HEK293 (cell line): ENCODE data around the gene GART.

Experiments used
- CTCF ChIA-PET: fragments of 350-600 bp; formaldehyde crosslinking; extraction: SDS; loops from one replicate; lab custom pipeline; 2021; ENCODE audit warnings: antibody characterized with exemption; lab: Yijun Ruan, JAX
- POLR2A ChIA-PET: fragments of 300-600 bp; formaldehyde crosslinking; extraction: SDS; loops from one replicate; lab custom pipeline; 2020; ENCODE audit warnings: antibody characterized with exemption, inconsistent platforms; lab: Yijun Ruan, JAX
- H3K27ac ChIP-seq: fragments of 200-500 bp; sonication (Bioruptor generic); 2 replicates; pipeline ENCODE4 v1.5.1; 2014; ENCODE audit warnings: low read depth, low read length, control low read depth, inconsistent platforms; ENCODE audit errors: extremely low read depth
- H3K36me3 ChIP-seq, 2 experiments: fragments of 200-500 bp in 1 of 2; sonication (Bioruptor generic) in 1 of 2; 1 replicate in 1 of 2; 2 replicates in 1 of 2; pipeline ENCODE4 v1.5.1; 2014 to 2017; ENCODE audit warnings: inconsistent platforms in 2 of 2, low read length in 2 of 2; ENCODE audit not compliant: control insufficient read depth in 2 of 2, insufficient read depth in 1 of 2
- H3K4me1 ChIP-seq: fragments of 200-500 bp; sonication (Bioruptor generic); 2 replicates; pipeline ENCODE4 v1.5.1; 2014; ENCODE audit warnings: mild to moderate bottlenecking, low read length, inconsistent platforms; ENCODE audit not compliant: control insufficient read depth, insufficient read depth
- H3K4me3 ChIP-seq: 2 replicates; pipeline ENCODE4 v1.5.1; 2011; ENCODE audit warnings: low read depth, mild to moderate bottlenecking, control low read depth, low read length, moderate library complexity
- H3K9me3 ChIP-seq: fragments of 200-500 bp; sonication (Bioruptor generic); 2 replicates; pipeline ENCODE4 v1.5.1; 2014; ENCODE audit warnings: low read depth, low read length, inconsistent platforms; ENCODE audit not compliant: control insufficient read depth, insufficient read depth
- GFI1B ChIP-seq: fragments of 450-650 bp; formaldehyde crosslinking; IDR thresholded peaks from 2 replicates; pipeline ENCODE4 v1.5.1; 2016; ENCODE audit warnings: missing biosample characterization, missing genetic modification characterization
- HOXD13 ChIP-seq: sonication (generic); formaldehyde crosslinking; IDR thresholded peaks from 2 replicates; pipeline ENCODE4 v1.8.0; 2022; ENCODE audit warnings: missing genetic modification reagents, borderline replicate concordance
- OSR2 ChIP-seq: fragments of 450-650 bp; formaldehyde crosslinking; IDR thresholded peaks from 2 replicates; pipeline ENCODE4 v1.5.1; 2016; ENCODE audit warnings: missing biosample characterization, missing genetic modification characterization
- SALL2 ChIP-seq: fragments of 450-650 bp; formaldehyde crosslinking; IDR thresholded peaks from 2 replicates; pipeline ENCODE4 v1.5.0; 2017; ENCODE audit warnings: missing biosample characterization, mild to moderate bottlenecking, missing genetic modification characterization, borderline replicate concordance
- ZBTB21 ChIP-seq: fragments of 450-650 bp; formaldehyde crosslinking; IDR thresholded peaks from 2 replicates; pipeline ENCODE4 v1.5.1; 2017; ENCODE audit warnings: missing biosample characterization, missing genetic modification characterization
- ZBTB48 ChIP-seq: fragments of 450-650 bp; formaldehyde crosslinking; IDR thresholded peaks from 2 replicates; pipeline ENCODE4 v1.5.1; 2016; ENCODE audit warnings: missing biosample characterization, missing genetic modification characterization
- ZNF10 ChIP-seq: fragments of 450-650 bp; formaldehyde crosslinking; IDR thresholded peaks from 2 replicates; pipeline ENCODE4 v1.5.1; 2017; ENCODE audit warnings: missing biosample characterization, missing genetic modification characterization
- ZNF121 ChIP-seq: fragments of 450-650 bp; formaldehyde crosslinking; IDR thresholded peaks from 2 replicates; pipeline ENCODE4 v1.5.1; 2016; ENCODE audit warnings: missing biosample characterization, missing genetic modification characterization
- ZNF174 ChIP-seq: fragments of 450-650 bp; formaldehyde crosslinking; IDR thresholded peaks from 2 replicates; pipeline ENCODE4 v1.5.0; 2017; ENCODE audit warnings: missing biosample characterization, mild to moderate bottlenecking, missing genetic modification characterization
- ZNF239 ChIP-seq: fragments of 450-650 bp; formaldehyde crosslinking; IDR thresholded peaks from 2 replicates; pipeline ENCODE4 v1.5.1; 2016; ENCODE audit warnings: missing biosample characterization, missing genetic modification characterization
- ZNF24 ChIP-seq: fragments of 450-650 bp; formaldehyde crosslinking; IDR thresholded peaks from 2 replicates; pipeline ENCODE4 v1.5.1; 2016; ENCODE audit warnings: missing biosample characterization, missing genetic modification characterization
- ZNF341 ChIP-seq: fragments of 450-650 bp; formaldehyde crosslinking; IDR thresholded peaks from 2 replicates; pipeline ENCODE4; 2016; ENCODE audit warnings: low read depth, missing biosample characterization, missing genetic modification characterization
- ZNF394 ChIP-seq: fragments of 450-650 bp; formaldehyde crosslinking; IDR thresholded peaks from 2 replicates; pipeline ENCODE4 v1.5.1; 2016; ENCODE audit warnings: missing biosample characterization, missing genetic modification characterization, mild to moderate bottlenecking, moderate library complexity, borderline replicate concordance
- ZNF473 ChIP-seq: fragments of 450-650 bp; formaldehyde crosslinking; IDR thresholded peaks from 2 replicates; pipeline ENCODE4 v1.5.1; 2017; ENCODE audit warnings: missing biosample characterization, missing genetic modification characterization
- ZNF48 ChIP-seq: fragments of 450-650 bp; formaldehyde crosslinking; IDR thresholded peaks from 2 replicates; pipeline ENCODE4 v1.5.1; 2016; ENCODE audit warnings: missing biosample characterization, missing genetic modification characterization
- ZNF521 ChIP-seq: fragments of 450-650 bp; formaldehyde crosslinking; IDR thresholded peaks from 2 replicates; pipeline ENCODE4 v1.5.1; 2017; ENCODE audit warnings: missing biosample characterization, mild to moderate bottlenecking, missing genetic modification characterization
- ZNF571 ChIP-seq: fragments of 450-650 bp; formaldehyde crosslinking; IDR thresholded peaks from 2 replicates; pipeline ENCODE4 v1.5.0; 2017; ENCODE audit warnings: missing biosample characterization, missing genetic modification characterization
- ZNF585B ChIP-seq: fragments of 450-650 bp; formaldehyde crosslinking; IDR thresholded peaks from 2 replicates; pipeline ENCODE4 v1.5.1; 2016; ENCODE audit warnings: missing biosample characterization, missing genetic modification characterization
- ZNF600 ChIP-seq: fragments of 450-650 bp; formaldehyde crosslinking; IDR thresholded peaks from 2 replicates; pipeline ENCODE4 v1.5.1; 2016; ENCODE audit warnings: missing biosample characterization, missing genetic modification characterization
- ZNF621 ChIP-seq: fragments of 450-650 bp; formaldehyde crosslinking; IDR thresholded peaks from 2 replicates; pipeline ENCODE4 v1.5.1; 2017; ENCODE audit warnings: missing biosample characterization, missing genetic modification characterization
- ZNF837 ChIP-seq: fragments of 450-650 bp; formaldehyde crosslinking; IDR thresholded peaks from 2 replicates; pipeline ENCODE4 v1.5.1; 2016; ENCODE audit warnings: missing biosample characterization, missing genetic modification characterization
- TF ChIP-seq, protein P1 (sequence below): fragments of 450-650 bp; formaldehyde crosslinking; IDR thresholded peaks from 2 replicates; pipeline ENCODE4 v1.5.1; 2016; ENCODE audit warnings: missing biosample characterization, missing genetic modification characterization
- TF ChIP-seq, protein P2 (sequence below): fragments of 450-650 bp; formaldehyde crosslinking; IDR thresholded peaks from 2 replicates; pipeline ENCODE4 v1.5.1; 2017; ENCODE audit warnings: missing biosample characterization, missing genetic modification characterization
- TF ChIP-seq, protein P3 (sequence below): fragments of 450-650 bp; formaldehyde crosslinking; IDR thresholded peaks from 2 replicates; pipeline ENCODE4 v1.5.1; 2016; ENCODE audit warnings: missing biosample characterization, missing genetic modification characterization, borderline replicate concordance
- TF ChIP-seq, protein P4 (sequence below): fragments of 450-650 bp; formaldehyde crosslinking; IDR thresholded peaks from 2 replicates; pipeline ENCODE4 v1.5.1; 2016; ENCODE audit warnings: missing biosample characterization, missing genetic modification characterization

The GART gene

DNA sequence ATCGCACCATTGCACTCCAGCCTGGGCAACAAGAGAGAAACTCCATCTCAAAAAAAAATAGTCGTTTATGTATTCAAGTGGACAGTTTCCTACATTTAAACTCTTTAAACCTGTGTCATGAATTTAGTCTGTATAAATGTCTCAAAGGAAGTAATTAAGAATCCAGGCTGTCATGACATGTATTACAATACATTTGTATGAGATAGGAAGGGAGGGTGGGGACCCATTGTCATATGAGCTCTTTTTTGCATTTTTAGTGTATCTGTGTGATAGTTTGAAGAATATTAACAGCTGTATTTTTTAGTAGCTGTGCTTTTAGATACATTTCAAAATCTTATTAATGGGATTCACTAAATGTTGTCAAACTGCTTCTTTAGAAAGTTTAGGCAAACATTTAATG, 26.5 kb upstream of the GART start:
- Histone ChIP-seq H3K4me3 (no peak overlapping the region), H3K27ac (no peak overlapping the region; the same call in 1 of the 2 replicates), H3K36me3 (peaks cover 66 to 82% of the 10 kb centered on the region in 2 experiments), H3K4me1 (no peaks in the 10 kb centered on the region), H3K9me3 (no peaks in the 10 kb centered on the region)
- TF ChIP-seq ZBTB48 (tag by site-specific recombination) (no peak), ZNF121 (tag by site-specific recombination) (no peak), ZNF174 (tag by site-specific recombination) (no peak), ZNF621 (tag by site-specific recombination) (no peak), ZNF473 (tag by site-specific recombination) (no peak), ZNF24 (tag by site-specific recombination) (no peak), ZNF394 (no peak), ZNF585B (no peak), GFI1B (tag by site-specific recombination) (no peak), ZNF600 (tag by site-specific recombination) (no peak), ZNF571 (no peak), ZBTB21 (tag by site-specific recombination) (no peak), ZNF837 (no peak)
- TF ChIP-seq, protein P1, sequence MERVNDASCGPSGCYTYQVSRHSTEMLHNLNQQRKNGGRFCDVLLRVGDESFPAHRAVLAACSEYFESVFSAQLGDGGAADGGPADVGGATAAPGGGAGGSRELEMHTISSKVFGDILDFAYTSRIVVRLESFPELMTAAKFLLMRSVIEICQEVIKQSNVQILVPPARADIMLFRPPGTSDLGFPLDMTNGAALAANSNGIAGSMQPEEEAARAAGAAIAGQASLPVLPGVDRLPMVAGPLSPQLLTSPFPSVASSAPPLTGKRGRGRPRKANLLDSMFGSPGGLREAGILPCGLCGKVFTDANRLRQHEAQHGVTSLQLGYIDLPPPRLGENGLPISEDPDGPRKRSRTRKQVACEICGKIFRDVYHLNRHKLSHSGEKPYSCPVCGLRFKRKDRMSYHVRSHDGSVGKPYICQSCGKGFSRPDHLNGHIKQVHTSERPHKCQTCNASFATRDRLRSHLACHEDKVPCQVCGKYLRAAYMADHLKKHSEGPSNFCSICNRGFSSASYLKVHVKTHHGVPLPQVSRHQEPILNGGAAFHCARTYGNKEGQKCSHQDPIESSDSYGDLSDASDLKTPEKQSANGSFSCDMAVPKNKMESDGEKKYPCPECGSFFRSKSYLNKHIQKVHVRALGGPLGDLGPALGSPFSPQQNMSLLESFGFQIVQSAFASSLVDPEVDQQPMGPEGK (tag by site-specific recombination), result no peak
- TF ChIP-seq, protein P2, sequence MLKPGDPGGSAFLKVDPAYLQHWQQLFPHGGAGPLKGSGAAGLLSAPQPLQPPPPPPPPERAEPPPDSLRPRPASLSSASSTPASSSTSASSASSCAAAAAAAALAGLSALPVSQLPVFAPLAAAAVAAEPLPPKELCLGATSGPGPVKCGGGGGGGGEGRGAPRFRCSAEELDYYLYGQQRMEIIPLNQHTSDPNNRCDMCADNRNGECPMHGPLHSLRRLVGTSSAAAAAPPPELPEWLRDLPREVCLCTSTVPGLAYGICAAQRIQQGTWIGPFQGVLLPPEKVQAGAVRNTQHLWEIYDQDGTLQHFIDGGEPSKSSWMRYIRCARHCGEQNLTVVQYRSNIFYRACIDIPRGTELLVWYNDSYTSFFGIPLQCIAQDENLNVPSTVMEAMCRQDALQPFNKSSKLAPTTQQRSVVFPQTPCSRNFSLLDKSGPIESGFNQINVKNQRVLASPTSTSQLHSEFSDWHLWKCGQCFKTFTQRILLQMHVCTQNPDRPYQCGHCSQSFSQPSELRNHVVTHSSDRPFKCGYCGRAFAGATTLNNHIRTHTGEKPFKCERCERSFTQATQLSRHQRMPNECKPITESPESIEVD (tag by site-specific recombination), result no peak
- TF ChIP-seq, protein P3, sequence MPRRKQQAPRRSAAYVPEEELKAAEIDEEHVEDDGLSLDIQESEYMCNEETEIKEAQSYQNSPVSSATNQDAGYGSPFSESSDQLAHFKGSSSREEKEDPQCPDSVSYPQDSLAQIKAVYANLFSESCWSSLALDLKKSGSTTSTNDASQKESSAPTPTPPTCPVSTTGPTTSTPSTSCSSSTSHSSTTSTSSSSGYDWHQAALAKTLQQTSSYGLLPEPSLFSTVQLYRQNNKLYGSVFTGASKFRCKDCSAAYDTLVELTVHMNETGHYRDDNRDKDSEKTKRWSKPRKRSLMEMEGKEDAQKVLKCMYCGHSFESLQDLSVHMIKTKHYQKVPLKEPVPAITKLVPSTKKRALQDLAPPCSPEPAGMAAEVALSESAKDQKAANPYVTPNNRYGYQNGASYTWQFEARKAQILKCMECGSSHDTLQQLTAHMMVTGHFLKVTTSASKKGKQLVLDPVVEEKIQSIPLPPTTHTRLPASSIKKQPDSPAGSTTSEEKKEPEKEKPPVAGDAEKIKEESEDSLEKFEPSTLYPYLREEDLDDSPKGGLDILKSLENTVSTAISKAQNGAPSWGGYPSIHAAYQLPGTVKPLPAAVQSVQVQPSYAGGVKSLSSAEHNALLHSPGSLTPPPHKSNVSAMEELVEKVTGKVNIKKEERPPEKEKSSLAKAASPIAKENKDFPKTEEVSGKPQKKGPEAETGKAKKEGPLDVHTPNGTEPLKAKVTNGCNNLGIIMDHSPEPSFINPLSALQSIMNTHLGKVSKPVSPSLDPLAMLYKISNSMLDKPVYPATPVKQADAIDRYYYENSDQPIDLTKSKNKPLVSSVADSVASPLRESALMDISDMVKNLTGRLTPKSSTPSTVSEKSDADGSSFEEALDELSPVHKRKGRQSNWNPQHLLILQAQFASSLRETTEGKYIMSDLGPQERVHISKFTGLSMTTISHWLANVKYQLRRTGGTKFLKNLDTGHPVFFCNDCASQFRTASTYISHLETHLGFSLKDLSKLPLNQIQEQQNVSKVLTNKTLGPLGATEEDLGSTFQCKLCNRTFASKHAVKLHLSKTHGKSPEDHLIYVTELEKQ (tag by site-specific recombination), result no peak
- ChIA-PET CTCF (no interaction called here), POLR2A (no interaction called here)

DNA sequence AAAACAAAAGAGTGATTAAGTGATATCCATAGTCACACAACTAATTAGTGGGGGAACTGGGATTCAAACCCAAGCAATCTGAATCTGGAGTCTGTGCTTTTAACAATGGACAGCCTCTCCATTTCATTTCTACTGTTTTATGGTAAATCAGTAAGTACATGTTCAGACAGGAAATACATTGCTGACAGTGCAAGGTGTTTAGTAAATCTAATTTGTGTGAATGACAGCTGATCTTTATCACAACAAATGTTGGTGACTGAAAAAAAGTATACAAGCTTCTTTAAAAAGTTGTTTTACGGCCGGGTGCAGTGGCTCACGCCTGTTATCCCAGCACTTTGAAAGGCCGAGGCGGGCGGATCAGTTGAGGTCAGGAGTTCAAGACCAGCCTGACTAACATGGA, 26.0 kb upstream of the GART start:
- Histone ChIP-seq H3K9me3 (no peaks in the 10 kb centered on the region), H3K27ac (peak overlapping the region; percentile 0; the same call in 1 of the 2 replicates), H3K4me1 (no peaks in the 10 kb centered on the region), H3K4me3 (no peak overlapping the region), H3K36me3 (peaks cover 61 to 78% of the 10 kb centered on the region in 2 experiments)
- ChIA-PET CTCF (interaction anchor here (0.6 kb wide), 1 partner anchor 10 kb away, joined by 3 read pairs; no protein-coding TSS in a partner anchor), POLR2A (no interaction called here)
- no peak for TF ChIP-seq HOXD13 (CRISPR knock-in tag)
- no peak for TF ChIP-seq ZNF521
- peak; percentile 57; the same call in 1 of the 2 replicates for TF ChIP-seq OSR2 (tag by site-specific recombination)
- no peak for TF ChIP-seq ZNF473 (tag by site-specific recombination)
- no peak for TF ChIP-seq ZNF341 (tag by site-specific recombination)
- TF ChIP-seq, protein P4, sequence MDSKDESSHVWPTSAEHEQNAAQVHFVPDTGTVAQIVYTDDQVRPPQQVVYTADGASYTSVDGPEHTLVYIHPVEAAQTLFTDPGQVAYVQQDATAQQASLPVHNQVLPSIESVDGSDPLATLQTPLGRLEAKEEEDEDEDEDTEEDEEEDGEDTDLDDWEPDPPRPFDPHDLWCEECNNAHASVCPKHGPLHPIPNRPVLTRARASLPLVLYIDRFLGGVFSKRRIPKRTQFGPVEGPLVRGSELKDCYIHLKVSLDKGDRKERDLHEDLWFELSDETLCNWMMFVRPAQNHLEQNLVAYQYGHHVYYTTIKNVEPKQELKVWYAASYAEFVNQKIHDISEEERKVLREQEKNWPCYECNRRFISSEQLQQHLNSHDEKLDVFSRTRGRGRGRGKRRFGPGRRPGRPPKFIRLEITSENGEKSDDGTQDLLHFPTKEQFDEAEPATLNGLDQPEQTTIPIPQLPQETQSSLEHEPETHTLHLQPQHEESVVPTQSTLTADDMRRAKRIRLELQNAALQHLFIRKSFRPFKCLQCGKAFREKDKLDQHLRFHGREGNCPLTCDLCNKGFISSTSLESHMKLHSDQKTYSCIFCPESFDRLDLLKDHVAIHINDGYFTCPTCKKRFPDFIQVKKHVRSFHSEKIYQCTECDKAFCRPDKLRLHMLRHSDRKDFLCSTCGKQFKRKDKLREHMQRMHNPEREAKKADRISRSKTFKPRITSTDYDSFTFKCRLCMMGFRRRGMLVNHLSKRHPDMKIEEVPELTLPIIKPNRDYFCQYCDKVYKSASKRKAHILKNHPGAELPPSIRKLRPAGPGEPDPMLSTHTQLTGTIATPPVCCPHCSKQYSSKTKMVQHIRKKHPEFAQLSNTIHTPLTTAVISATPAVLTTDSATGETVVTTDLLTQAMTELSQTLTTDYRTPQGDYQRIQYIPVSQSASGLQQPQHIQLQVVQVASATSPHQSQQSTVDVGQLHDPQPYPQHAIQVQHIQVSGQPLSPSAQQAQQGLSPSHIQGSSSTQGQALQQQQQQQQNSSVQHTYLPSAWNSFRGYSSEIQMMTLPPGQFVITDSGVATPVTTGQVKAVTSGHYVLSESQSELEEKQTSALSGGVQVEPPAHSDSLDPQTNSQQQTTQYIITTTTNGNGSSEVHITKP (tag by site-specific recombination), result peak; percentile 48
- no peak for TF ChIP-seq SALL2 (tag by site-specific recombination)
- no peak for TF ChIP-seq ZNF239 (tag by site-specific recombination)
- TF ChIP-seq ZNF48 (tag by site-specific recombination), result no peak
- no peak for TF ChIP-seq ZNF10
